ENCODE measurements around the gene IRAK1.

DNA sequence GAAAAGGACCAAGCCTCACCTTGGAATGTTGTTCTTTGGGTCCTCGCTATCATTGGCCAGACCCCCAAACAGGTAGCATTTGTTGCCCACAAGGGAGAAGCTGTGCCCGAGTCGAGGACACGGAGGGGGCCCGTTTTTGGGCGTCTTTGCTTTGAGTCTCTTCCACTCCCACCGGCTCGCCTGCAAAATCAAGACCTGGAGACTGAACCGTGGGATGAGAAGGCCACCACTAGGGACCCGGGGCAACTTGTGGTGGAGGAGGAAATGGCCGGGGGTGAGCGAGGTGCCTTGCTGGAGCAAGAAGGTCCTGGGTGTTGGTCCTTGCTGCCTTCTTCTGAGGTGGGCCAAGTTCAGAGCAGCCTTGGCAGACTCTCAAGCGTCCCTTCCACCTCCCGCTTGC lies 55.6 kb downstream of the IRAK1 start:
- TF ChIP-seq, protein P1, sequence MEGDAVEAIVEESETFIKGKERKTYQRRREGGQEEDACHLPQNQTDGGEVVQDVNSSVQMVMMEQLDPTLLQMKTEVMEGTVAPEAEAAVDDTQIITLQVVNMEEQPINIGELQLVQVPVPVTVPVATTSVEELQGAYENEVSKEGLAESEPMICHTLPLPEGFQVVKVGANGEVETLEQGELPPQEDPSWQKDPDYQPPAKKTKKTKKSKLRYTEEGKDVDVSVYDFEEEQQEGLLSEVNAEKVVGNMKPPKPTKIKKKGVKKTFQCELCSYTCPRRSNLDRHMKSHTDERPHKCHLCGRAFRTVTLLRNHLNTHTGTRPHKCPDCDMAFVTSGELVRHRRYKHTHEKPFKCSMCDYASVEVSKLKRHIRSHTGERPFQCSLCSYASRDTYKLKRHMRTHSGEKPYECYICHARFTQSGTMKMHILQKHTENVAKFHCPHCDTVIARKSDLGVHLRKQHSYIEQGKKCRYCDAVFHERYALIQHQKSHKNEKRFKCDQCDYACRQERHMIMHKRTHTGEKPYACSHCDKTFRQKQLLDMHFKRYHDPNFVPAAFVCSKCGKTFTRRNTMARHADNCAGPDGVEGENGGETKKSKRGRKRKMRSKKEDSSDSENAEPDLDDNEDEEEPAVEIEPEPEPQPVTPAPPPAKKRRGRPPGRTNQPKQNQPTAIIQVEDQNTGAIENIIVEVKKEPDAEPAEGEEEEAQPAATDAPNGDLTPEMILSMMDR (optimal IDR thresholded peaks at IDR 0.05 in 1 of 3, IDR thresholded peaks at IDR 0.05 in 1 of 3, conservative IDR thresholded peaks at IDR 0.05 in 1 of 3; ENCODE audit: extremely low read depth in 1 of 3, insufficient read depth in 2 of 3, low read length in 3 of 3), result no peak
- TF ChIP-seq EZH2 (IDR thresholded peaks at IDR 0.05; ENCODE audit: low read length), result no peak

Data from keratinocyte (primary cell).